Left hindlimb (tissue), 1 donor: ENCODE measurements around the gene FAM110D.
A peak's percentile ranks its signal among the peaks of the same experiment; 100 is the strongest.

ENCODE experiments used
- DNase-seq: peaks from one replicate; pipeline ENCODE4 v3.0.0-alpha.2; 2018

Gene FAM110D

GRCh38 chr1:26130695-26131094 is 28.2 kb upstream of the FAM110D start:
- DNase-seq = no peak

- no peak for DNase-seq
Measured at GRCh38 chr1:26132128-26132833, 26.6 kb upstream of the FAM110D start.

GRCh38 chr1:26132834-26133167 is 26.1 kb upstream of the FAM110D start:
- no peak for DNase-seq

- DNase-seq = no peak
Measured at GRCh38 chr1:26134466-26134865, 24.4 kb upstream of the FAM110D start.

GRCh38 chr1:26138974-26139558 is 19.8 kb upstream of the FAM110D start:
- no peak for DNase-seq

GRCh38 chr1:26142159-26142558 is 16.7 kb upstream of the FAM110D start:
- no peak for DNase-seq

GRCh38 chr1:26145041-26145959 is 13.6 kb upstream of the FAM110D start:
- DNase-seq = peak; percentile 77

GRCh38 chr1:26145960-26146294 is 13.0 kb upstream of the FAM110D start:
- no peak for DNase-seq

- DNase-seq = no peak
Measured at GRCh38 chr1:26148887-26149286, 10.0 kb upstream of the FAM110D start.

- DNase-seq = no peak
Measured at GRCh38 chr1:26153966-26154532, 4.8 kb upstream of the FAM110D start.

- no peak for DNase-seq
Measured at GRCh38 chr1:26154750-26155149, 4.1 kb upstream of the FAM110D start.

- DNase-seq = no peak
Measured at GRCh38 chr1:26155370-26156284, 3.3 kb upstream of the FAM110D start.

- no peak for DNase-seq
Measured at GRCh38 chr1:26156285-26157038, 2.4 kb upstream of the FAM110D start.

GRCh38 chr1:26158271-26158907 is 490 bp upstream of the FAM110D start:
- DNase-seq = no peak

GRCh38 chr1:26159743-26160039 is 812 bp downstream of the FAM110D start:
- DNase-seq = no peak

GRCh38 chr1:26160527-26161414 is 1.9 kb downstream of the FAM110D start:
- DNase-seq = no peak

GRCh38 chr1:26161415-26162219 is 2.7 kb downstream of the FAM110D start:
- DNase-seq = peak; percentile 69

- DNase-seq = no peak
Measured at GRCh38 chr1:26162220-26162709, 3.4 kb downstream of the FAM110D start.

- no peak for DNase-seq
Measured at GRCh38 chr1:26163684-26164035, 4.8 kb downstream of the FAM110D start.
